GM18517 (cell line): ENCODE results near the gene ERVMER34-1.

Source experiments
- ATAC-seq: cut with Tn5 transposase; IDR thresholded peaks from one replicate; pipeline ENCODE4 v1.9.1; 2021; ENCODE audit warnings: mild to moderate bottlenecking, moderate library complexity; ENCODE audit not compliant: unreplicated experiment

The ERVMER34-1 gene, protein sequence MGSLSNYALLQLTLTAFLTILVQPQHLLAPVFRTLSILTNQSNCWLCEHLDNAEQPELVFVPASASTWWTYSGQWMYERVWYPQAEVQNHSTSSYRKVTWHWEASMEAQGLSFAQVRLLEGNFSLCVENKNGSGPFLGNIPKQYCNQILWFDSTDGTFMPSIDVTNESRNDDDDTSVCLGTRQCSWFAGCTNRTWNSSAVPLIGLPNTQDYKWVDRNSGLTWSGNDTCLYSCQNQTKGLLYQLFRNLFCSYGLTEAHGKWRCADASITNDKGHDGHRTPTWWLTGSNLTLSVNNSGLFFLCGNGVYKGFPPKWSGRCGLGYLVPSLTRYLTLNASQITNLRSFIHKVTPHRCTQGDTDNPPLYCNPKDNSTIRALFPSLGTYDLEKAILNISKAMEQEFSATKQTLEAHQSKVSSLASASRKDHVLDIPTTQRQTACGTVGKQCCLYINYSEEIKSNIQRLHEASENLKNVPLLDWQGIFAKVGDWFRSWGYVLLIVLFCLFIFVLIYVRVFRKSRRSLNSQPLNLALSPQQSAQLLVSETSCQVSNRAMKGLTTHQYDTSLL

GRCh38 chr4:52750819-52751486, at the start of gene ERVMER34-1:
TSS of gene ERVMER34-1 (minus strand) at chr4:52751425. CDS start at chr4:52745520, 5,905 bp downstream.
- ATAC-seq: no peak

DNA sequence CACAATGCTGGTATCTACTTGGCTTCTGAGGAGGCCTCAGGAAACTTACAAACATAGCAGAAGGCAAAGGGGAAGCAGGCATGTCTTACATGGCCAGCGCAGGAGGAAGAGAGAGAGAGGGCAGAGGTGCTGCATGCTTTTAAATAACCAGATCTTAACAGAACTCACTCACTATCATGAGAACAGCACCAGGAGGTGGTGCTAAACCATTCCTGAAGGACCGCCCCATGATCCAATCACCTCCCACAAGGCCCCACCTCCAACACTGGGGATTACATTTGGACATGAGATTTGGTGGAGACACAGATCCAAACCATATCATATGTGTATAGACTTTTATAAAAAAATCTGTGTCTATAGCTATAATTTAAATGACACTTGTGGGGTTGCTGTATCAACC, 48.6 kb upstream of the ERVMER34-1 start:
- ATAC-seq: no peak

DNA sequence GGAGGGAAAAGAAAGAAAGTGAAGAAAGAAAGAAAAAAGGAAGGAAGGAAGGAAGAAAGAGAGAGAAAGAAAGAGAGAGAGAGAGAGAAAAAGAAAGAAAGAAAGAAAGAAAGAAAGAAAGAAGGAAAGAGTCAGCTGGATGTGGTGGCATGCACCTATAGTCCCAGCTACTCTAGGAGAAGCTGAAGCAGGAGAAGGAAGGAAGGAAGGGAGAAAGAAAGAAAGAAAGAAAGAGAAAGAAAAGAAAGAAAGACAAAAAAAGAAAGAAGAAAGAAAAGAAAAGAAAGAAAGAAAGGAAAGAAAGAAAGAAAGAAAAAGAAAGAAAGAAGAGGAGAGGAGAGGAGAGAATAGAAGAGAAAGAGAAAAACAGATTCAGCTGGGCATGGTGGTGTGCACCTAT, 44.3 kb upstream of the ERVMER34-1 start:
- no peak for ATAC-seq

- no peak for ATAC-seq
Measured at GRCh38 chr4:52791936-52792335, 40.7 kb upstream of the ERVMER34-1 start.

DNA sequence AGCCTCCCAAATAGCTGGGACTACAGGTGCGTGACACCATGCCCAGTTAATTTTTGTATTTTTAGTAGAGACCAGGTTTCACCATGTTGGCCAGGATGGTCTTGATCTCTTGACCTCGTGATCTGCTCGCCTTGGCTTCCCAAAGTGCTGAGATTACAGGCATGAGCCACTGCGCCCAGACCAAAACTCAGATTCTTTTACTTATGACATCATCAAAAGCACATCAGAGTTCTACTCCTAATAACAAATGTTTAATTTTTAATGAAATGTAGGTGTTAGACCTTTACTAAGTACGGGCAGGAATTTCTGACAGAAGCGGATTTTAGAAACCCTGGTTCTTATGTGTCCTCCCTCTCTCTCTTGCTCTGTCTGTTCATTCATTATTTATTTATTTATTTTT, 38.5 kb upstream of the ERVMER34-1 start:
- ATAC-seq: no peak

DNA sequence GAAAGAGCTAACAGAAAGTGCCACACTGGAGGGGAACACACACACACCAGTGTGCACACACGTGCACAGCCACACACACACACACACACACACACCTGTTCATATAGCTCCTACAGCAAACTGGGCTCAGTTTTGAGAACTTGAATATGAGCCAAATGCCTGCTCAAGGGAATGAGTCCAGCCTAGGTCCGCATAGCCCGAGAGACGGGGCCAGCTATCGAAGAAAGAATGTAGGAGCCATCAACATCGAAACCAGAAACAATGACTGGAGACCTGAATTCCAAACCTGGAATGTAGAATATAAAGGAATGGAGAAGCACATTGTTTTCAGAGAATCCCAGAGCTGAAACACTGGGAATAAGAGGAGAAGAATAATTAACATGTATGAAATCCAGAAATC, 37.6 kb upstream of the ERVMER34-1 start:
- ATAC-seq: no peak

- no peak for ATAC-seq
Measured at GRCh38 chr4:52783069-52783468, 31.8 kb upstream of the ERVMER34-1 start.

- no peak for ATAC-seq
Measured at GRCh38 chr4:52780617-52781354, 29.6 kb upstream of the ERVMER34-1 start.

DNA sequence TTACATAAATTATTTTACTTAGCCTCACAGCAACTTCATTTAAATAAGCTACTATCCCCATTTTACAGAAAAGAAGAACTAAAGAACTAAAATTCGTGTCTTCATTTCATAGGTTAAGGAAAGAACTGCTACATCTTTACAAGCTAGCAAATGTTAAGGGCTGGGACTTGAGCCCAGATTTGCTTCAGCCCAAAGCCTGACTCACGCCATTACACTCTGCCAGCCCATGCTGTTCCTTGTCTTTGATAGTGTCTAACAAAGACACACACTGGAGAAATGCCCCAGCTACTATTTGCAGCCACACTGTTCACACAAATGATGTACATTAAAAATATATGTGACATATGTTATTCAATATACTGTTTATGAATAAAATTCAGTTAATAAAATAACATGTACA, 29.0 kb upstream of the ERVMER34-1 start:
- ATAC-seq: no peak

DNA sequence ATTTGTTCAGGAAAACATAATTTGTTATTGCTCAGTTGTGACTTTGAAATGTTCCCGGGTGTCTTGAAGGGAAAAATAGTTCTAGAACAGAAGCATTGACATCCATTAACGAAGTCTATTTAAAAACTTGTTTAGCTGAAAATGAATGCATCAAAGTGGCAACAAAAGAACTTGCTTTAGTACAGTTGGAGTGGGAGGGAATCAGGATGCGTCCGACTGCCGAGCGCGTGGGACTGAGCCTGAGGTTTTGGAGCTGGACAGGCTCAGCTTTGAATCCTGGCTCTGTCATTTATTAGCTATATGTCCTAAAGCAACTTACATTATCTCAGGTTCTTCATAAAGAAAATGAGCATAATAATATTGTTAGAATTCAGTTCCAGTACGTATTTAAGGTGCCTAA, 9.0 kb upstream of the ERVMER34-1 start:
- ATAC-seq: no peak

DNA sequence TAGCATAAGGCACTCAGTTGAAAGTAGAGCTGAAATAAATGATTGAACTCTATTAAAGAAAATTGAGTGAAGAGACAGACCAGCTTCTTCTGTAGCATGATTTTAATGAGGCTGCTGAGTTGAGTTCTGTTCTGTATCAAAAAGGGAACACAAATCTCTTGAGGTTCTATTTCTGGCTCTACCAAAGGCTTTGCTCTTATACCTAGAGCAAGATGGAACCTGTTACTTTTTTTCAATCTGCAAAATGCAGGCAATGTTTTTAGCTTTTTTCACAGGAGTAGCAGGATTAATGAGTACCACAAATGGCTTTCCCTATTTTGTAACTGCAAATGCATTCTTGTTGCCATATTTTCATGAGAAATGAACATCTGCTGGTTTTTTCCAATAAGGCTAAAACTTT, 4.2 kb upstream of the ERVMER34-1 start:
- ATAC-seq: no peak

- ATAC-seq: no peak
Measured at GRCh38 chr4:52752936-52753335, 1.7 kb upstream of the ERVMER34-1 start.

- no peak for ATAC-seq
Measured at GRCh38 chr4:52751487-52751911, 274 bp upstream of the ERVMER34-1 start.

DNA sequence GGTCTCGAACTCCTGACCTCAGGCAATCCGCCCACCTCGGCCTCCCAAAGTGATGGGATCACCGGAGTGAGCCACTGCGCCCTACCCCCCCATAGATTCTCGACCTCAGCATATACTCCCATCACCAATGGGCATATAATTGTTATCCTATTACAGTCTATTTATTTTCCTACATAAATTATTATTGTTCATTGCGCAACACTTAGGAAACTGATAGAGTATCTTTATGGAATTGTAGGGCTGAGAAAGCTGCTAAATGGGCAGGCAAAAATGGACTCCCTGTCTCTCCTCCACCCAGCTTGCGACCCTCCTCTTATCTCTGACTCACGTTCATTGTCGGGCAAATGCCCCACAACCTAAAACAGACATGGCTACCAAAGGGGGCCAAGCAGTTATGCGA, 1.0 kb downstream of the ERVMER34-1 start:
- no peak for ATAC-seq

DNA sequence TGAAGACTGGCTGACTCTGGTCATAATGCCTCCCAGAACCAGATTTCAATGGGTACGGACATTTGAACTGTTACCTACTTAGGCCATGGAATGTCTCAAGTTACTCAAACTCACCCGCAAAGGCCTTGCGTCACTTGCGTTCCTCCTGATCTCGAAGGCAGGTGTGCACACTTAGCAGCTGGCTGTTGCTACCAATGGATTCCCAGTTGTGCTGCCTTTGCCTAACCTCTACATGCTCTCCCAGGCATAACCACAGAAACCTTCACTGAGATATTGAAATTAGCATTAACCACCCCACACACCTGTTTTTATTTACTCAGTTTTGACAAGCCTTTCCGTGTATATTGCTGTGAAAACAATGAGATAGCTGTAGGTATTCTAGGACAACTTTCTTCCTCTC, 2.8 kb downstream of the ERVMER34-1 start:
- no peak for ATAC-seq

GRCh38 chr4:52744588-52744987, 6.6 kb downstream of the ERVMER34-1 start:
- no peak for ATAC-seq

DNA sequence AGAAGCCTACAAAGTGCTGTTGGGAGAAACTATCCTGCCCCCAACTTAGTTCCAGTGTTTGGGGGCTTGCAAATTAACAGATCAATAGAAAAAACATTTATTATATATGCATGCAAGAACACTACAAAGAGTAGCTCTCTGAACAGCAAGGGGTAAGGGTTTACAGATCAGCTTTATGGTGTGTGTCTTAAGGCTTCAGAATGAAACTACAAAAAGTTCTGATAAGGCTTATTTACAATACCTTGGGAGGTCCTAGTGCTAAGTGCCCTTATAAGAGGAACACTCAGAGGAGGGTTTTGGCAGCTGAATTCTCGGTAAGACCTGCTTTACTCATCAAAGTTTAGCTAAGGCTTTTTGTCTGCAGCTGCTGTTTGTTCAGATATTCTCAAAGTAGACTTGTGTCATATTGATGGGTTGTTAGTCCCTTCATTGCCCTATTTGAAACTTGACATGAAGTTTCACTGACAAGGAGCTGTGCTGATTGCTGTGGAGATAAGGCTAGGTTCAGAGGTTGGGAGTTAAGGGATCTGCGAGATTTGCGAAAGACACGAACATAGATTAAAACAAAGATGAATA, 7.7 kb downstream of the ERVMER34-1 start:
- no peak for ATAC-seq

DNA sequence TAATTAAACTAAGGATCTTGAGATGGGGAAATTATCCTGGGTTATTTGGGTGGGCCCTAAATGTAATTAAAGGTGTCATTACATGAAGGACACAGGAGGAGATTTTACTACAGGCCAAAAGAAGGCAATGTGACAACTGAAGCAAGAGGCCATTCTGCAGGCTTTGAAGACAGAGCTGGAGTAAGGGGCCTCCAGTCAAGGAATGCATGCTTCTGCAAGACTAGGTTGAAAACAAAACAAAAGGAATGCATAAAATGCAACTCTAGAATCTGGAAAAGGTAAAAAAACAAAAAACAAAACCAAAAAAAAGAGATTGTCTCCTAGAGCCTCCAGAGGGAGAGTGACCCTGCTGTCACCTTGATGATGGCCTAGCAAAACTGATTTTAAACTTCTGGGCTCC, 21.6 kb downstream of the ERVMER34-1 start:
- no peak for ATAC-seq

DNA sequence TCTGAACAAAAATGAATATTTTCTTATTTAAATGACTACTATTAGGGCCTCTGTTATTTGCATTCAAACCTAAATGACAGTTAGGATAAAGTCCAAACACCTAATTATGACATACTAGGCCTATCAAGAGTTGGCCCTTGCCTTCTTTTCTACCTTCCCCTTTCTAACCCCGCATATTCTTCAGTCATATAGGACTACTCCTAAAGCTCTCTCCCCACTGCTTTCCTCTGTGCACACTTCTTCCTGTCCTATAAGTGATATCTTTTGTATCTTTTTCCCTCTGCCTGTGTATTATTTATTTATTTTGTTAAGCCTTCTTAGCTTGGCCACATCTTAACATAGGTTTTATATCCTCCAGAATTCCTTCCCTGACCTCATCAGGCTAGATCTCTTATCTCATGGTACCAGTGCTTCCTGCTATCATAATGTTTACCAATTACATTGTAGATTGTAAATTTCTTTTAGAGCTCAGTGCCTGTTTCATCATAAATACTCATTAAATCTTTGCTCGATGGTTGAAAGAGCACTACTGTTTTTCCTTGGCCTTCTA, 22.5 kb downstream of the ERVMER34-1 start:
- ATAC-seq: no peak

GRCh38 chr4:52726826-52727580, 24.2 kb downstream of the ERVMER34-1 start:
- ATAC-seq: no peak
